Karpas-422 (cell line): ENCODE results near the gene WDR72. TPM values are rescaled to one million over a fixed set of nuclear protein-coding genes. Genes with fewer than 3 reads are reported as not detected.

Experiments
- DNase-seq: peaks from one replicate; pipeline ENCODE4 v3.0.0-alpha.2; 2015
- H2AFZ ChIP-seq: fragments of 200-600 bp; sonication (generic); 2 replicates; pipeline ENCODE4 v1.6.1; 2014; ENCODE audit warnings: antibody characterized with exemption, low read length, mixed read lengths
- H3K27ac ChIP-seq: fragments of 200-600 bp; sonication (generic); 2 replicates; pipeline ENCODE4 v1.5.1; 2014; ENCODE audit warnings: mild to moderate bottlenecking, low read length, moderate library complexity
- H3K27me3 ChIP-seq: fragments of 200-600 bp; sonication (generic); 2 replicates; pipeline ENCODE4 v1.6.1; 2014; ENCODE audit warnings: low read length, mixed read lengths
- H3K36me3 ChIP-seq: fragments of 200-600 bp; sonication (generic); 2 replicates; pipeline ENCODE4 v1.6.1; 2014; ENCODE audit warnings: low read length, mixed read lengths; ENCODE audit not compliant: insufficient read depth
- H3K4me1 ChIP-seq: fragments of 200-600 bp; sonication (generic); 2 replicates; pipeline ENCODE4 v1.6.1; 2014; ENCODE audit warnings: mild to moderate bottlenecking, low read length, mixed read lengths
- H3K4me2 ChIP-seq: fragments of 200-600 bp; sonication (generic); 2 replicates; pipeline ENCODE4 v1.6.1; 2014; ENCODE audit warnings: low read length, low read depth, mild to moderate bottlenecking; ENCODE audit not compliant: poor library complexity, severe bottlenecking
- H3K4me3 ChIP-seq: fragments of 200-600 bp; sonication (generic); 2 replicates; pipeline ENCODE4 v1.5.1; 2014; ENCODE audit warnings: mild to moderate bottlenecking, antibody characterized with exemption, low read length, mixed read lengths
- H3K79me2 ChIP-seq: fragments of 200-600 bp; sonication (generic); 2 replicates; pipeline ENCODE4 v1.6.1; 2014; ENCODE audit warnings: mild to moderate bottlenecking, low read length, mixed read lengths
- H3K9ac ChIP-seq: fragments of 200-600 bp; sonication (generic); 2 replicates; pipeline ENCODE4 v1.6.0; 2014; ENCODE audit warnings: low read length
- H3K9me2 ChIP-seq: fragments of 200-600 bp; sonication (generic), shearing (Covaris generic); replicated peaks from 2 replicates; pipeline ENCODE4 v1.6.0; 2014; ENCODE audit warnings: mild to moderate bottlenecking, low read length, moderate library complexity; ENCODE audit not compliant: insufficient read depth
- H3K9me3 ChIP-seq: fragments of 300-700, 200-600 bp; sonication (generic); 2 replicates; pipeline ENCODE4 v1.6.1; 2014; ENCODE audit warnings: low read length, mixed read lengths
- H4K20me1 ChIP-seq: fragments of 200-600 bp; sonication (generic); 2 replicates; pipeline ENCODE4 v1.6.1; 2014; ENCODE audit warnings: mild to moderate bottlenecking, antibody characterized with exemption, low read length, low read depth; ENCODE audit not compliant: insufficient read depth
- total RNA-seq: library from RNA; depleted of rRNA; stranded (reverse); fragments of >200 nt; shearing (Covaris generic); gene quantifications from 2 replicates; pipeline ENCODE4 v1.2.3, GENCODE V29; 2014; ENCODE audit warnings: low replicate concordance

Gene WDR72
- total RNA-seq, 1 experiment from 2014 or later: not detected

DNA sequence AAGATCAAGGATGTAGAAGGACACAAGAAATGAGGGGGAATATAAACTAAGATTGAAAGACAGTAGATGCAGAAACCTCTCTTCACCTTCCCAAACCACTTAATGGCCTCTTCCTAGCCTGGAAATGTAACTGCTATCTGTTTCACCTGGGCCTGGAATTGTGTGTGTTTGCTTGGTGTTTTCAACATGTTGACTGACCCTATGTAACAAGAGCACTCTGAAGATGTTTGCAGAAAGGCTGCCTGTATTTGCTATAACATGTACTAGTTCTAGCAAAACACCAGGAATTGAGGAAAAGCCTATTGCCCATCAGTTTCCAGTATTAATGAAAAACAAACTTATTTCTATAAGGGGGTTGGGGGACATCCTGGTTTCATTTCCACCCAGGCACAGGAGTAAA, 248.3 kb downstream of the WDR72 start:
- Histone ChIP-seq H3K36me3 (no peaks in the 10 kb centered on the region), H3K4me1 (no peaks in the 10 kb centered on the region), H3K27me3 (no peaks in the 10 kb centered on the region), H3K9ac (no peak overlapping the region), H3K4me2 (no peak overlapping the region), H3K9me3 (no peaks in the 10 kb centered on the region), H4K20me1 (no peaks in the 10 kb centered on the region), H3K79me2 (no peaks in the 10 kb centered on the region), H3K27ac (no peak overlapping the region), H3K4me3 (no peak overlapping the region), H3K9me2 (no peaks in the 10 kb centered on the region), H2AFZ (no peak overlapping the region)
- DNase-seq: no peak

GRCh38 chr15:53506370-53506769, 253.1 kb downstream of the WDR72 start:
- no peaks in the 10 kb centered on the region for H3K36me3 ChIP-seq
- H3K4me3 ChIP-seq: no peak overlapping the region
- no peaks in the 10 kb centered on the region for H4K20me1 ChIP-seq
- H2AFZ ChIP-seq: no peak overlapping the region
- no peaks in the 10 kb centered on the region for H3K79me2 ChIP-seq
- no peak overlapping the region for H3K27ac ChIP-seq
- no peak for DNase-seq
- H3K4me1 ChIP-seq: no peaks in the 10 kb centered on the region
- H3K9ac ChIP-seq: no peak overlapping the region
- no peaks in the 10 kb centered on the region for H3K27me3 ChIP-seq
- H3K4me2 ChIP-seq: no peak overlapping the region
- no peaks in the 10 kb centered on the region for H3K9me2 ChIP-seq
- H3K9me3 ChIP-seq: no peaks in the 10 kb centered on the region

DNA sequence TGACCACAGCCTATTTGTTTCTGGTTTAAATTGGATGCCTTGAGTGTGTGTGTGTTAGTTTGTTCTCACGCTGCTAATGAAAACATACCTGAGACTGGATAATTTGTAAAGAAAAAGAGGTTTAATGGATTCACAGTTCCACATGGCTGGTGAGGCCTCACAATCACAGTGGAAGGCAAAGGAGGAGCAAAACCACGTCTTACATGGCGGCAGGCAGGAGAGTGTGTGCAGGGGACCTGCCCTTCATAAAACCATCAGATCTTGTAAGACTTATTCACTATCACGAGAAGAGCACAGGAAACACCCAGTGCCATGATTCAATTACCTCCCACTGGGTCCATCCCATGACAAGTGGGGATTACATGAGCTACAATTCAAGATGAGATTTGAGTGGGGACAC, 260.5 kb downstream of the WDR72 start:
- H3K4me1 ChIP-seq: no peaks in the 10 kb centered on the region
- H3K79me2 ChIP-seq: no peaks in the 10 kb centered on the region
- no peak overlapping the region for H3K4me2 ChIP-seq
- H3K9ac ChIP-seq: no peak overlapping the region
- H3K27ac ChIP-seq: no peak overlapping the region
- DNase-seq: no peak
- no peaks in the 10 kb centered on the region for H3K9me2 ChIP-seq
- H3K27me3 ChIP-seq: no peaks in the 10 kb centered on the region
- H3K4me3 ChIP-seq: no peak overlapping the region
- no peaks in the 10 kb centered on the region for H4K20me1 ChIP-seq
- no peak overlapping the region for H2AFZ ChIP-seq
- no peaks in the 10 kb centered on the region for H3K9me3 ChIP-seq
- H3K36me3 ChIP-seq: no peaks in the 10 kb centered on the region

DNA sequence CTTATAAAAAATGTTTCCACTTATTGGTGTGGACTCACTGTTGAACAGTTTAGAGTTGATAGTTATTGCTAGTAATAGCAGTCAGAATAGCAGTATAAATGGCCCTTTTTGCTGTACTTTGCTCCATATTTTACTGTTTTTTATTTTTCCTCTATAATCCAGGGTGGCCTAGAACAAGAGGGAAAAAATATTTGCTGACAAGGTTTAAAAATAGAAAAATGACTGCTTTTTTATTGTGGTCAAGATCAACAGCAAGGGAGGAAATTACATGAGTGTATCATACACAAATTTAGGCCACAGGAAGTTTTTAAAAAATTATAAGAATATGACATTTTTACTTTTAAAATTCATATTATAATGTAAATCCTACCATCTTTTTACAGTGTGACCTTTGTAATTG, 269.1 kb downstream of the WDR72 start:
- Histone ChIP-seq H3K27me3 (0 out of 2 replicates have a peak, but pooled peaks cover 3% of the 10 kb centered on the region), H2AFZ (no peak overlapping the region), H3K27ac (no peak overlapping the region), H3K4me1 (no peaks in the 10 kb centered on the region), H3K9me3 (no peaks in the 10 kb centered on the region), H3K4me3 (no peak overlapping the region), H3K9ac (no peak overlapping the region), H3K9me2 (no peaks in the 10 kb centered on the region), H3K79me2 (no peaks in the 10 kb centered on the region), H3K4me2 (no peak overlapping the region), H4K20me1 (no peaks in the 10 kb centered on the region), H3K36me3 (no peaks in the 10 kb centered on the region)
- DNase-seq: no peak

- no peaks in the 10 kb centered on the region for H3K27me3 ChIP-seq
- H2AFZ ChIP-seq: no peak overlapping the region
- H3K9me2 ChIP-seq: no peaks in the 10 kb centered on the region
- no peak overlapping the region for H3K4me3 ChIP-seq
- H3K9me3 ChIP-seq: no peaks in the 10 kb centered on the region
- H3K4me2 ChIP-seq: no peak overlapping the region
- H4K20me1 ChIP-seq: no peaks in the 10 kb centered on the region
- no peak overlapping the region for H3K9ac ChIP-seq
- no peaks in the 10 kb centered on the region for H3K36me3 ChIP-seq
- H3K27ac ChIP-seq: no peak overlapping the region
- H3K79me2 ChIP-seq: no peaks in the 10 kb centered on the region
- no peak for DNase-seq
- H3K4me1 ChIP-seq: no peaks in the 10 kb centered on the region
Observed at GRCh38 chr15:53482055-53482454, 277.4 kb downstream of the WDR72 start.

DNA sequence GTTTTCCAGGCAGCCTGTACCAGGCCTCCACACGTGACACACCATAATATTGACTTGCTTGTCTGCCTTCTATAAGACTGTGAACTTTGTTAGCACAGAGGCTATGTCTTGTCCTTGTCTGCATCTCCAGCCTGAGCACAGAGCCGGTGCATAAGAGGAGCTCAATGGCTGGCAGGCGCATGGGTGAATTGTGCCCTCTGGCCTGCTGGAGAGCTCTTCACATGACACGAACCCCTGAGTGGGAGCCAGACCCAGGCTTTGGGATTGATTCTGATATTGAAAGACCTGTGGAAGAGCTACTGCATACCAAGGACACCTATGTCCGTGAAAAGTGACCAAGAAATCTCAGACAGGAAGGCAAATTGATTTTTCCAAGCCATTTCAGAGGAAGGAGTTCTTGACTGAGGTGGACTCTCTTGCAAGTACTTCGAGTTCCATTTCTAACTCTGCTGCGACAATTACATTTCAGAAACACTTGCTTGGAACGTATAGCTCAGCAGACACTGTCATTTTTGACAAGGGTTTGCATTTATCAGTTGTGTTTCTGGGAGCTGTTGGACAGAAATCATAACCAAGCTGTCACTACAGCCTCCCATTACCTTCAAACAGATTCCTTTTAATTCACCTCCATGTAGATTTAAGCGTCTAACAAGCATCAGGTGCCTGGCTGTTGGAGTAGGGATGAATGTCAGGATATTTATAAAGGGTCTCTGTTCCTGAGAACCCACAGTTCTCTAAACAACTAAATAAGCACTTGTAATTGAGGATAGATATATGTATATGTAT, 281.3 kb downstream of the WDR72 start:
- Histone ChIP-seq H3K36me3 (no peaks in the 10 kb centered on the region), H2AFZ (no peak overlapping the region), H3K4me2 (no peak overlapping the region), H3K4me3 (no peak overlapping the region), H3K4me1 (no peaks in the 10 kb centered on the region), H3K27me3 (no peaks in the 10 kb centered on the region), H4K20me1 (no peaks in the 10 kb centered on the region), H3K9me3 (no peaks in the 10 kb centered on the region), H3K79me2 (no peaks in the 10 kb centered on the region), H3K9ac (no peak overlapping the region), H3K9me2 (no peaks in the 10 kb centered on the region), H3K27ac (no peak overlapping the region)
- no peak for DNase-seq

DNA sequence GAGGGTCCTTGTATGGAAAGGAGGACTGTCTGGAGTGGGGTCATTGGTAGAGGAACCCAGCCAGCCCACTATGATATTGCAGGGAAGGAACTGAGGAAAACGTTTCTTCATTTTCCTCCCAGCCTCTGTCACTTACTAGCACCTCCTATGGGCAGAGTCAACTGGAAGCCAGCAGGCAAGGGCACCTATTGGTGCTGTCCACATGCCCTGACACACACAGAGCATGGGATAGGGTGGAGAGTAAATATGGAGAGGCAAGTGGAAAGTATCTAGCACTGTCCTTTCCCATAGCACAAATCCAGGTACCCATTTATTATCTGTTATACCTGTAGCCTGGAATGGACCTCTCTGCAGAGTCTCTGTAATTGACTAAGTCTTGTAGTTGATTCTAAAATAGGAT, 285.6 kb downstream of the WDR72 start:
- Histone ChIP-seq H2AFZ (no peak overlapping the region), H3K4me3 (no peak overlapping the region), H3K27me3 (no peaks in the 10 kb centered on the region), H3K9ac (no peak overlapping the region), H3K9me2 (no peaks in the 10 kb centered on the region), H3K4me1 (no peaks in the 10 kb centered on the region), H3K79me2 (no peaks in the 10 kb centered on the region), H3K4me2 (no peak overlapping the region), H3K36me3 (no peaks in the 10 kb centered on the region), H3K9me3 (no peaks in the 10 kb centered on the region), H3K27ac (no peak overlapping the region), H4K20me1 (no peaks in the 10 kb centered on the region)
- no peak for DNase-seq

- H3K9ac ChIP-seq: no peak overlapping the region
- no peaks in the 10 kb centered on the region for H3K79me2 ChIP-seq
- no peaks in the 10 kb centered on the region for H3K4me1 ChIP-seq
- H3K27me3 ChIP-seq: no peaks in the 10 kb centered on the region
- H3K9me3 ChIP-seq: no peaks in the 10 kb centered on the region
- H3K9me2 ChIP-seq: no peaks in the 10 kb centered on the region
- H3K27ac ChIP-seq: no peak overlapping the region
- H3K4me2 ChIP-seq: no peak overlapping the region
- no peaks in the 10 kb centered on the region for H3K36me3 ChIP-seq
- no peak overlapping the region for H3K4me3 ChIP-seq
- DNase-seq: no peak
- no peak overlapping the region for H2AFZ ChIP-seq
- no peaks in the 10 kb centered on the region for H4K20me1 ChIP-seq
Observed at GRCh38 chr15:53473435-53473834, 286.0 kb downstream of the WDR72 start.
